Glomerular visceral epithelial cell (primary cell): ENCODE data around the gene GPRIN2.
"Not testable (repeated sequence)": the region's sequence is repeated elsewhere in the genome, so short reads cannot be mapped to it uniquely, and the experiment has no call there.

Experiments
- DNase-seq: peaks from one replicate; pipeline ENCODE4 v3.0.0-alpha.2; 2016; ENCODE audit errors: extremely low spot score

GPRIN2 gene

GRCh38 chr10:46556515-46557318, at the start of gene GPRIN2:
TSS of gene GPRIN2 (minus strand) at chr10:46556658. CDS start at chr10:46550736, 5,922 bp downstream.
- no peak for DNase-seq

DNA sequence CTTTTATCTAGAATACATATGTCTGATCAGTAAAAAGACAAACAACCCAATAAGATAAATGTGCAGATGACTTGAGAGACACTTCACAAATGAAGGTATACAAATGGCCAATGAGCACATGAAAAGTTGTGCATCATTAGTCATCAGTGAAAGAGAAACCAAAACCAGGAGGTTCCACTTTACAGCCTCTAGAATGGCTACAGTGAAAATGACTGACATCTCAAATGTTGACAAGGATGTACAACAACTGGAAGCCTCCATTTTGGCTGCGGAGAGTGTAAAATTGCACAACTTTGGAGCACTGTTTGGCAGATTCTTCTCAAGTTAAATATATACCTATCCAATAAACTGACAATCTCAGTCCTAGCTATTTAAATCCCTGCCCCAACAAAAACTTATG, 44.1 kb upstream of the GPRIN2 start:
- DNase-seq: not testable (repeated sequence)

DNA sequence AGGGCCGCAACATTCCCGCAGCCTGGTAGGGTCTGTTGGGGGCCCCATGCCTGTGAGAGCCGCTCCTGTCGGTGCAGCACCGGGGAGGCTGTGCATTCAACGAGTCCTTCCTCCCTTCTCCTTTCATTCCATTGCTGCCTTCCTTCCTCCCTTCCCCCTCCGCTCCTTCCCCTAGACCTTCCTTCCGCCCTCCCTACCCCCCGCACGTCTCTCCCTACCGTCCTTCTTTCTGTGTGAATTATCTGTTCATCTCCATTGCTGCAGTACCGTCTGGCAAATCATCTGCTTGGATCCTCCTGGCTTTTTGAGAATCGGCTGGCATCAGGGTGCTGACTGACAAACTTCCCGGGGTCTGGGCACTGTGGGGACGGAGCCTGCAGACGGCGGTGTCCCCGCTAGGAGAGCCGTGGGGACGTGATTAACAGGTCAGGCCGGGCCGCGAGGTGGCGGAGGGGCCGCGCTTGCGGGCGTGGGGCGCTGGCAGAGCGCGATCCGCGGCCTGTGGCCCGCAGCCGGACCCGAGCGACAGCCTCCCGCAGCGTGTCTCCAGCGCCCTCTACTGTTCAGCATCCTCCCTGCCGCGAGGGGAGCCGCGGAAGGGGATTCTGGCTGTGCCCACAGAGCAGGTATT, 41.3 kb upstream of the GPRIN2 start:
- DNase-seq: not testable (repeated sequence)

GRCh38 chr10:46596570-46596969, 40.1 kb upstream of the GPRIN2 start:
- not testable (repeated sequence) for DNase-seq

- DNase-seq: not testable (repeated sequence)
Observed at GRCh38 chr10:46594453-46595063, 38.1 kb upstream of the GPRIN2 start.

DNA sequence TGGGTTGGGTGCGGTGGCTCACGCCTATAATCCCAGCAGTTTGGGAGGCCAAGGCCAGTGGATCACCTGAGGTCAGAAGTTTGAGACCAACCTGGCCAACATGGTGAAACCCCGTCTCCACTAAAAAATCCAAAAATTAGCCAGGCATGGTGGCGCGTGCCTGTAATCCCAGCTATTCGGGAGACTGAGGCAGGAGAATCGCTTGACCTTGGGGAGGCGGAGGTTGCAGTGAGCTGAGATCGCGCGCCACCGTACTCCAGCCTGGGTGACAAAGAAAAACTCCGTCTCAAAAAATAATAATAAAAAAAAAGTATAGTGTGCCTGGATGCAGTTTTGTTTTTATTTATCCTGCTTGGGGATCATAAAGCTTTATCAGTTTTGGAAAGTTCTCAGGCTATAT, 36.8 kb upstream of the GPRIN2 start:
- DNase-seq: not testable (repeated sequence)

GRCh38 chr10:46591053-46591452, 34.6 kb upstream of the GPRIN2 start:
- DNase-seq: not testable (repeated sequence)

DNA sequence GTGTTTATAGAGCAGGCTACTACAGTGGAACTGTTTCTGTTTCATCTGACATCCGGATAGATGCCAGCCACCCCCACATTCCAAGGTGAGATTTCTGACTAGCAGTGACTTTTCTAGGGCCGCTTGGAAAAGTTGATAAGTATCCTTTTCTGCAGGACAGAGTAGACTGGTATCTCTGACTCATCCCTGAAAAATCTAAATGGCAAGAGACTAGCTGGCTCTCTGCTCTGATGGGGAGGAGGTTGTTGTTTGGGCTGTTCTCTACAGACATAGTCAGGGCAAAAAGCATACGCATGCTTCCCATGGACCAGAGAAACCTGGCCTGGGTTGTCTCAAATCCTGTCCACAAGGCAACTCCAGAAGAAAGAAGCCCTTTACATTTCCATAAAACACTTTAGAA, 33.1 kb upstream of the GPRIN2 start:
- not testable (repeated sequence) for DNase-seq

- DNase-seq: not testable (repeated sequence)
Observed at GRCh38 chr10:46588221-46588620, 31.8 kb upstream of the GPRIN2 start.

DNA sequence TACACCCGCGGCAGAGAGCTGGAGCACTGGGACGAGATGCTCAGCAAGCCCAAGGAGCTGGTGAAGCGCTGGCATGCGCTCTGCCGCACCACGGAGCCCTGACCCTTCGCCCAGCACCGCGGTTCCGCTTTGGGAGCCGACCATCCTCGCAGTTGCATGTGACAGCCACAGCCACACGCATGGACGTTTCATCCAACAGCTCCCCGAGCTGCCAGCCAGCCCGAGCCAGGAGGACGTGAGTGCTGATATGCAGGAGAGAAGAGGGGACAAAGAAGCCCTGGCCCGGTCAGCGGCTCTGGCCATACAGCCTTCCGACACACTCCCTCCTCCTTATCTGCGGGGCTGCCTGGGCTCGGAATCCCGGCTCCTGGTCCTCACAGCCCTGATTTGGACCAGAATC, 31.1 kb upstream of the GPRIN2 start:
- not testable (repeated sequence) for DNase-seq

- DNase-seq: not testable (repeated sequence)
Observed at GRCh38 chr10:46585246-46585645, 28.8 kb upstream of the GPRIN2 start.

- not testable (repeated sequence) for DNase-seq
Observed at GRCh38 chr10:46584196-46584595, 27.7 kb upstream of the GPRIN2 start.

GRCh38 chr10:46582568-46582967, 26.1 kb upstream of the GPRIN2 start:
- not testable (repeated sequence) for DNase-seq

DNA sequence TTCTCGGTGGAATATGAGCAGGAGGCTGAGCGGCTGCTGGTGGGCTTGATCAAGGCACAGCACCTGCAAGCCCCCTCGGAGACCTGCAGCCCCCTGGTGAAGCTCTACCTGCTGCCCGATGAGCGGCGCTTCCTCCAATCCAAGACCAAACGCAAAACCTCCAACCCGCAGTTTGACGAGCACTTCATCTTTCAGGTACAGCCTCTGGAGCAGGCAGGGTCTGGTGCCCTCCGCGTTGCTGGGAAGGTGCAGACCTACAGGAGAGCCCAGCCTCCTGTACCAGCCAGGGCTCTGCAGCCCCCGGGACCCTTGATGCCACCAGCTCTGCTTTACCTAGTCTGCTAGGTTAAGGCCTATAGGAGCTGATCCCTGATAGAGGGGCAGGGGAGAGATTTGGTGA, 25.5 kb upstream of the GPRIN2 start:
- not testable (repeated sequence) for DNase-seq

- DNase-seq: not testable (repeated sequence)
Observed at GRCh38 chr10:46579378-46579777, 22.9 kb upstream of the GPRIN2 start.

DNA sequence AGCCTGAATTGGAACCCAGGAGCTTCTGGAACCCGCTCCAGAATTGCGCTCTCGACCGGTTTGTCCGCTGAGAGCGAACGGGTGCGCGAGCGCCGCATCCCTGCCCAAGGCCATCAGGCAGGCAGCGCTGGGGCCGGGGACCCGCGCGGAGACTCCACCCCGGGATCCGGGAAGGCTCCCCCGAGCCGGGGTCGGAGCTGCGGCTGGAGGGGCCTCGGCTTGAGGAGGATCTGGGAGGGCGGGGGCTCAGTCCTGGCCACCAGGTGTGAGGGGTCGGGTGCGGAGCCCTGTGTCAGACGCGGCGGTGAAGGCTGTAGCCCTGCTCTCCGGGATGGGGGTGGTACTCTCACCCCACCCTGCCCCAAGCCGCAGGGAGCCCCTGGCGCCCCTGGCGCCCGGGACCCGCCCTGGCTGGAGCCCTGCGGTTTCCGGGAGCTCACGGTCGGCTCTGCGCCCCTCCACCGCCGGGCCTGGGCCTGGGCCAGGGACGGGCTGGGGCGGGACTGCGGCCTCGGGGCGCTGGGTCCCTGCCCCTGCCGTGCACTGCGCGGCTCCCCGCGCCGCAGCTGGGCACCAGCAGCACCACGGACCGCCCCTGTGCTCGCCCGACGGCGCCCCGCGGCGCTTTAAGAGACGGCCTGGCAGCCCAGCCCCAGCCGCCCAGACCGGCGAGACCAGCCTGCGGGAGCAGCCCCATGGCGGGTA, 22.2 kb upstream of the GPRIN2 start, which contains the start of gene SYT15:
Gene SYT15 (plus strand): TSS at position 655 of the 705 bp plus-strand sequence. CDS start 41 bp downstream, at position 696.
- not testable (repeated sequence) for DNase-seq

DNA sequence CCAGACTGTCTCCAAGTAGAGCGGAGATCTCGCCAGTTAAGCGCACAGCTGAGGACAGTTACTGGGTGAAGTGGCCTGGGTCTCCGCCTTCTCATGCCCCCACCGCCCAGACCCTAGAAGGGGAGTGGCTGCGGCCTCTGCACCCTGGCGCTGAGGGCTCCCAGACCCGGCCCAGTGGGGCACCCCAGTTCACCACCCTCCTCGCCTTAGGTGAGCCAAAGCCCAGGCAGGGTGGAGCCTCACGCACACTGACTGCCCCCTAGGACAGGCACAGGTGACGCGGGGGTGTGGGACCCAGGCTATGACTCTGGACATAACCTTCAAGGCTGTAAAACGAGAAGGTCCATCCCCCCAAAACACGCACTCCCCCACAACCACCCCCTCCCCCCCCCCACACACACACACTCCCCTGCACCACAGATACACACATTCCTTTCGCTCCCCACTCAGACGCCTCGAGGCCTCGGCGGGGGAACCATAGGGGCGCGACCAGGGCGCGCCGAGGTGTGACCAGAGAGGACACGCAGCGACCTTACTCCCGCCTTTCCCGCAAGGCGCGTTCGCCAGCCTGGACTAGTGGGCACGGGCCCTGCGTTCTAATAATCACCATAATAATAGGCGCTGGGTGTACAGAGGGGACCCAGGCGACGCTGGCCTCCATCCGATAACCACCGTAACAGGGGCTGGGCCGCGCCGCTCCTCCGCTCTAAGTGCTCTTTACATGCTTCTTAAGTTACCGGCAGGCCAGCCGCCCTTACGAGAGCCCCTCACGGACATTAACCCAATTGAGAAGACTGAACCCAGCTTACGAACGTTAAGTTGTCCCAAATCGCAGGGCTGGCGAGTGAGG, 21.4 kb upstream of the GPRIN2 start:
- not testable (repeated sequence) for DNase-seq

GRCh38 chr10:46573884-46574283, 17.4 kb upstream of the GPRIN2 start:
- DNase-seq: not testable (repeated sequence)

DNA sequence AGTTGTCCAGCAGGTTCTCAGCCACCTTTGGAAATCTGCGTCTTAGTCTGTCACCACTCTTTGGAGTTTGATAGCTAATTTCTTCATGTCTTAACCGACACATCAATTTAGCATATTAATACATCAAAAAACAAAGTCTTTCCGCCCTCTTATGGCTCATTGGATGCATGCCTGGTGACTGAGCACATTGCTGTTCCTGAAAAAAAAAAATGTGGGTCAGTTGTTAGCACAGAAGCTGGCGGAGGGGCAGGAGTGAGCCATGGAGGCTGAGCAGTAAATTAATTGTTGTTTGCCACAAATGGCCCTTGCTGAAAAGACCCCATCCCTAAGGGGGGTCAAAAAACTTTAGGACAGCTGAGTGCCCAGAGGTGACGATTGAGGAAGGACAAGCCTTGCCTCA, 16.9 kb upstream of the GPRIN2 start:
- DNase-seq: not testable (repeated sequence)

DNA sequence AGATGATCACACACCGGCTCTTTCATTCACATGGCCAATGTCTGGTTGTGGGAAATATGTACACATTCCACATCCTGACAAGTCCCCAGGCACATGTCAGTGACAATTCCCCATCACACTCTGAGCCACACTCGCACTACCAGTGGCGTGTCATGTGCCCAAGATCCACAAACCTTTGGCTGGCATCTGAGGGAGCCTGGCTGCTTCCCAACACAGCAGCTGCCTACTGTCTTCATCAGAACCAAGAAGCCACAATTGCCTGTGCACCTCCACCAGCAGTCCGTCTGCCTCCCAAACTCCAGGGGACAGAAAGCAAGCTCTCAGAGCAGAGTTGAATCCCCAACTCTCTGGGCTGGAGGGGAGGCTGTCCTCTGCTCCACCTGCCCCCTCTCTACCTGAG, 16.3 kb upstream of the GPRIN2 start:
- DNase-seq: not testable (repeated sequence)

GRCh38 chr10:46570655-46571054, 14.2 kb upstream of the GPRIN2 start:
- DNase-seq: not testable (repeated sequence)
